ENCODE results near the gene ACOT4.
A peak's percentile ranks its signal among the peaks of the same experiment; 100 is the strongest.
"Not testable (repeated sequence)": the region's sequence is repeated elsewhere in the genome, so short reads cannot be mapped to it uniquely, and the experiment has no call there.

Gene ACOT4, protein sequence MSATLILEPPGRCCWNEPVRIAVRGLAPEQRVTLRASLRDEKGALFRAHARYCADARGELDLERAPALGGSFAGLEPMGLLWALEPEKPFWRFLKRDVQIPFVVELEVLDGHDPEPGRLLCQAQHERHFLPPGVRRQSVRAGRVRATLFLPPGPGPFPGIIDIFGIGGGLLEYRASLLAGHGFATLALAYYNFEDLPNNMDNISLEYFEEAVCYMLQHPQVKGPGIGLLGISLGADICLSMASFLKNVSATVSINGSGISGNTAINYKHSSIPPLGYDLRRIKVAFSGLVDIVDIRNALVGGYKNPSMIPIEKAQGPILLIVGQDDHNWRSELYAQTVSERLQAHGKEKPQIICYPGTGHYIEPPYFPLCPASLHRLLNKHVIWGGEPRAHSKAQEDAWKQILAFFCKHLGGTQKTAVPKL

DNA sequence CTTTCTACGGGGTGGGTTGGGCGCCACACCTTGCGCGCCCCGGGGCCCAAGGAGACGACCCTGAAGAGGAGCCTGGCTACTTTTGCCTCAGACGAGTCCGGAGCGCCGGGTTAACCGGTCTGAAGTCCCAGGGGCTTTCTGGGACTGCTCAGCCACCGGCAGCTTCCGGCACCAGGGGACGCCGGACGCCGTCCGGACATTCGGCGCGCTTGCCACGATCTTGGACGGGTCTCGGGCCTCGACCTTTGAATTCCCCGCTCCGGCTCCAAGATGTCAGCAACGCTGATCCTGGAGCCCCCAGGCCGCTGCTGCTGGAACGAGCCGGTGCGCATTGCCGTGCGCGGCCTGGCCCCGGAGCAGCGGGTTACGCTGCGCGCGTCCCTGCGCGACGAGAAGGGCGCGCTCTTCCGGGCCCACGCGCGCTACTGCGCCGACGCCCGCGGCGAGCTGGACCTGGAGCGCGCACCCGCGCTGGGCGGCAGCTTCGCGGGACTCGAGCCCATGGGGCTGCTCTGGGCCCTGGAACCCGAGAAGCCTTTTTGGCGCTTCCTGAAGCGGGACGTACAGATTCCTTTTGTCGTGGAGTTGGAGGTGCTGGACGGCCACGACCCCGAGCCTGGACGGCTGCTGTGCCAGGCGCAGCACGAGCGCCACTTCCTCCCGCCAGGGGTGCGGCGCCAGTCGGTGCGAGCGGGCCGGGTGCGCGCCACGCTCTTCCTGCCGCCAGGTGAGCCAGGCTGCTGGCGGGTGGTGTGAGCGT, at the start of gene ACOT4:
Gene ACOT4, plus strand, starts transcription at position 184 of the 760 bp plus-strand sequence. Its CDS starts 87 bp downstream, at position 271.
- peak within 1 kb of the TSS; percentile 41 for H3K27ac Mint-ChIP-seq (ENCODE audit: low read depth)
- peak within 1 kb of the TSS; percentile 78 for H3K4me3 Mint-ChIP-seq
- no peaks in the 10 kb centered on the region for H3K27me3 Mint-ChIP-seq
- peaks cover 3% of the 10 kb centered on the region for H3K36me3 Mint-ChIP-seq (ENCODE audit: insufficient read depth)
- peaks cover 5% of the 10 kb centered on the region for H3K4me1 Mint-ChIP-seq
- DNase-seq (ENCODE audit: low spot score in 2 of 2) = peak; percentile 51 to 53
- ATAC-seq (replicated peaks; ENCODE audit: extremely low read depth, poor library complexity, severe bottlenecking) = peak; percentile 87
- H3K9me3 Mint-ChIP-seq = no peaks in the 10 kb centered on the region

DNA sequence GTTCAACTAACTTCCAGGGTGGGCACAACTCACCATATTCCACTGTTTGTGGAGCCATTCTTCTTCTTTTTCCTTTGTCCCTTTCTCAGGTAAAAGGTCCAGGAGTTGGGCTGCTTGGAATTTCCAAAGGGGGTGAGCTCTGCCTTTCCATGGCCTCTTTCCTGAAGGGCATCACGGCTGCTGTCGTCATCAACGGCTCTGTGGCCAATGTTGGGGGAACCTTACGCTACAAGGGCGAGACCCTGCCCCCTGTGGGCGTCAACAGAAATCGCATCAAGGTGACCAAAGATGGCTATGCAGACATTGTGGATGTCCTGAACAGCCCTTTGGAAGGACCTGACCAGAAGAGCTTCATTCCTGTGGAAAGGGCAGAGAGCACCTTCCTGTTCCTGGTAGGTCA, 48.7 kb upstream of the ACOT4 start:
- not testable (repeated sequence) for H3K9me3 Mint-ChIP-seq; DNase-seq (ENCODE audit: low spot score in 2 of 2); H3K27me3 Mint-ChIP-seq; H3K27ac Mint-ChIP-seq (ENCODE audit: low read depth); H3K4me3 Mint-ChIP-seq; H3K36me3 Mint-ChIP-seq (ENCODE audit: insufficient read depth); ATAC-seq (replicated peaks; ENCODE audit: extremely low read depth, poor library complexity, severe bottlenecking); H3K4me1 Mint-ChIP-seq

DNA sequence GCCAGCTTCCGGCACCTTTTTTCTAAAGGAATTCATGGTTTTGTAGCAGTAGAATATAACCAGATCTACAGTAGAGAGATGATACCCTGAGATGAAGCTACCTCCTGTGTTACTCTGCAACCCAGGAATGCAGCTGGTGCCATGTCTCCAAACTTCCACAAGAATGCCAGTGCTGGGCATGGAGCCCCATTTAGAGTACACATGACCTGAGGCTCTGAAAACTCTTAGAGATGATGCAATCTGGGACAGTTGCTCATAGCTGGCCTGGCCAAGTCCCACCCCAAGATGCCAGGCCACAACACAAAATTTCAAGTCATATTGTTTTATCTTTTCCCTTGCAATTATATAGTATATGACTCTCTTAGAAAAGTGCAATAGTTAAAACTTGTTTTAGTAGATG, 46.3 kb upstream of the ACOT4 start:
- DNase-seq (ENCODE audit: low spot score in 2 of 2); H3K4me1 Mint-ChIP-seq; H3K36me3 Mint-ChIP-seq (ENCODE audit: insufficient read depth); H3K9me3 Mint-ChIP-seq; H3K27me3 Mint-ChIP-seq; H3K4me3 Mint-ChIP-seq; ATAC-seq (replicated peaks; ENCODE audit: extremely low read depth, poor library complexity, severe bottlenecking); H3K27ac Mint-ChIP-seq (ENCODE audit: low read depth): not testable (repeated sequence)

DNA sequence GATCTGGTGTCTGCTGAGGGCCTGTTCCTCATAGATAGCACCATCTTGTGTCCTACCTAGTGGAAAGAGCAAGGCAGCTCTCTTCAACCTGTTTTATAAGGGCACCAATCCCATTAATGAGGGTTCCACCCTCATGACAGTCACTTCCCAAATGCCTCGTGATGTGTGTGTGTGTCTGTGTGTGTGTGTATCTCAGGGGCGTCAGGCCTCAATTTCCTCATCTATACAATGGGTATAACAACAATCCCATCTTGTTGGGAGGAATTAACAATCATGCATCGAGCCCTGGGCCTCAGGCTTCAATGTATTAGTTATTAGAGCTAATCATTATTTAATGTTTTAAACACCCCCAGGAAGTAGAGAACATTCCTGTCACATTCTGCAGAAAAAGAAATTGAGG, 42.6 kb upstream of the ACOT4 start:
- H3K27me3 Mint-ChIP-seq; H3K36me3 Mint-ChIP-seq (ENCODE audit: insufficient read depth); H3K27ac Mint-ChIP-seq (ENCODE audit: low read depth); DNase-seq (ENCODE audit: low spot score in 2 of 2); H3K9me3 Mint-ChIP-seq; ATAC-seq (replicated peaks; ENCODE audit: extremely low read depth, poor library complexity, severe bottlenecking); H3K4me3 Mint-ChIP-seq; H3K4me1 Mint-ChIP-seq: not testable (repeated sequence)

DNA sequence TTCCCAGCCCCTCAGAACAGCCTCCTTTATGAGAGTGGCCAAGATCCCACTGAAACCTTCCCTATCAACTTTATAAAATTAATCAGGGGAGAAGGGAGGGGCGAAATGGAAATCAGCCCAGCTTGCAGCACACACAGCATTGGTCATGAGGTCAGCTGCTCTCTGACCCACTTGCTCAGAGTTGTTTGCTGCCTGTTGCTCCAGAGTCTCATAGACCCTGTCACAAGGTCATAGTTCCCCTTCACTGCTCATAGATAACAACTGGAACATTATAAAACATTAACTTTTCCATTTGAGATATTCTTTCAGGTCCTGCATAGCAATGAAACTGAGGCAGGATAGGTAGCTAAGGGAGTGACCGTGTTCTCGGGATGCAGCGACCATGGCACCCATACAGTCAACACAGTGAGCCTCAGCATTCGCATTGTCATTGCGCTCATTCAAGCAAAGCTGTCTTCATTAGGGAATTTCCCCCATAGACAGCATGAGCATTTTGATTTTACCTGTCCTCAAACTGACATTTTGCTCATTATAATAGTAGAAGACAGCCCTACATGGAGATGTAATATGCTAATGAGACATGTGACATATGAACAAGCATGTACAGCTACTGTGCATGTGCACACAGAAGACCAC, 41.7 kb upstream of the ACOT4 start:
- H3K36me3 Mint-ChIP-seq (ENCODE audit: insufficient read depth); H3K4me1 Mint-ChIP-seq; H3K9me3 Mint-ChIP-seq; H3K27ac Mint-ChIP-seq (ENCODE audit: low read depth); ATAC-seq (replicated peaks; ENCODE audit: extremely low read depth, poor library complexity, severe bottlenecking); DNase-seq (ENCODE audit: low spot score in 2 of 2); H3K4me3 Mint-ChIP-seq; H3K27me3 Mint-ChIP-seq: not testable (repeated sequence)

DNA sequence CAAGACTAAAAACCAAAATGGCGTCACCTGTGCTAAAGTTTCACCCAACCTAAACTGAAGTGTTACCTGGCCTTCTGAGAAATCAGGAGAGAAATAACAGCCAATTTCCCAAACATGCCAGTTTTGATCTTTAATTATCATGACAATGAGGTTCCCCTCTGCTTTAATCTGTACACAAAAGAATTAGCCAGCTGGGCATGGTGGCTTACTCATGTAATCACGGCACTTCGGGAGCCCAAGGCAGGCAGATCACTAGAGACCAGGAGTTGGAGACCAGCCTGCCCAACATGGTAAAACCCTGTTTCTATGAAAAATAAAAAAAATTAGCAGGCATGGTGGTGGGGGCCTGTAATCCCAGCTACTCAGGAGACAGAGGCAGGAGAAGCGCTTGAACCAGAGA, 37.8 kb upstream of the ACOT4 start:
- no peak overlapping the region for H3K27ac Mint-ChIP-seq (ENCODE audit: low read depth)
- H3K9me3 Mint-ChIP-seq = no peaks in the 10 kb centered on the region
- ATAC-seq (replicated peaks; ENCODE audit: extremely low read depth, poor library complexity, severe bottlenecking) (no peak), DNase-seq (ENCODE audit: low spot score in 2 of 2) (no peak)
- no peaks in the 10 kb centered on the region for H3K4me1 Mint-ChIP-seq
- no peak overlapping the region for H3K4me3 Mint-ChIP-seq
- H3K36me3 Mint-ChIP-seq (ENCODE audit: insufficient read depth) = no peaks in the 10 kb centered on the region
- no peaks in the 10 kb centered on the region for H3K27me3 Mint-ChIP-seq

DNA sequence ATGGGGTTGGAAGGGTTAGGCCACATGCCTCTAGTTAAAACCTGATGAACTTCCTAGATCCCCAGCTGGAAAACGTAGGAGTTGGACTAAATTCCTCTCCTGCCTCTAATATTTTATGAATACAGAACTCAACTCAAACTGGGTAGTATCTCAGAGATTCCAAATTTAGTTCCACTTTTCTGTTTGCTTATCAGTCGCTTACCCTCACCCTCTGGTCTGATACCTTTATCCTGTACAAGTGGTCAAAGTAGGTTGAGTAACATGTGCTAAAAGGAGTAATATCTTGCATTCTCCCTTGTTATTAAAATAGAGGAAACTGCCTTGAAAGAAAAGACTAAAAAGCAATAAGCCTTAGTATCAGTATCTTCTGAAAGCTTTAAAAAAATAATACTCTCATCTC, 34.5 kb upstream of the ACOT4 start:
- not testable (repeated sequence) for H3K27ac Mint-ChIP-seq (ENCODE audit: low read depth); H3K9me3 Mint-ChIP-seq; H3K4me3 Mint-ChIP-seq; ATAC-seq (replicated peaks; ENCODE audit: extremely low read depth, poor library complexity, severe bottlenecking); H3K36me3 Mint-ChIP-seq (ENCODE audit: insufficient read depth); DNase-seq (ENCODE audit: low spot score in 2 of 2); H3K27me3 Mint-ChIP-seq; H3K4me1 Mint-ChIP-seq

DNA sequence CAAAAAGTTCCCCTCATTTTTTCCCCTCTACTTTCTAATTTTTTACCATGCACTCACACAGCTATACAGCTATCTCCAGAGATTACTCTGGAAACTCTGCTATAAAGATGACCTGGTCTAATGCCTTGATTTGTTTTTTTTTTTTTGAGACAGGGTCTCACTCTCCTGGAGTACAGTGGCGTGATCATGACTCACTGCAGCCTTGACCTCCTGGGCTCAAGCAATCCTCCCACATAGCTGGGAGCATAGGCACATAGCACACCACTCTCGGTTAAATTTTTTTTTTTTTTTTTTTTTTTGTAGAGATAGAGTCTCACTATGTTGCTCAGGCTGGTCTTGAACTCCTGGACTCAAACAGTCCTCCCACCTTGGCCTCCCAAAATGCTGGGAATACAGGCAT, 33.4 kb upstream of the ACOT4 start:
- ATAC-seq (replicated peaks; ENCODE audit: extremely low read depth, poor library complexity, severe bottlenecking); H3K27me3 Mint-ChIP-seq; H3K4me3 Mint-ChIP-seq; H3K9me3 Mint-ChIP-seq; DNase-seq (ENCODE audit: low spot score in 2 of 2); H3K4me1 Mint-ChIP-seq; H3K36me3 Mint-ChIP-seq (ENCODE audit: insufficient read depth); H3K27ac Mint-ChIP-seq (ENCODE audit: low read depth): not testable (repeated sequence)

DNA sequence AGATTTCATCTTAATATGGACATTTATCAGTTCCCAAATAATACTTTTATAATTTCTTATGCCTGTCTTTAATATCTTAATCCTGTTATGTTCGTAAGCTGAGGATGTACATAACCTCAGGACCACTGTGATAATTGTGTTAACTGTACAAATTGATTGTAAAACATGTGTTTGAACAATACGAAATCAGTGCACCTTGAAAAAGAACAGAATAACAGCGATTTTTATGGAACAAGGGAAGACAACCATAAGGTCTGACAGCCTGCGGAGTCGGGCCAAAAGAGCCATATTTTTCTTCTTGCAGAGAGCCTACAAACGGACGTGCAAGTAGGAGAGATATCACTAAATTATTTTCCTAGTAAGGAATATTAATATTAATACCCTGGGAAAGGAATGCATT, 29.4 kb upstream of the ACOT4 start:
- H3K9me3 Mint-ChIP-seq; H3K4me3 Mint-ChIP-seq; H3K27ac Mint-ChIP-seq (ENCODE audit: low read depth); H3K27me3 Mint-ChIP-seq; H3K36me3 Mint-ChIP-seq (ENCODE audit: insufficient read depth); ATAC-seq (replicated peaks; ENCODE audit: extremely low read depth, poor library complexity, severe bottlenecking); DNase-seq (ENCODE audit: low spot score in 2 of 2): not testable (repeated sequence)
- H3K4me1 Mint-ChIP-seq = peaks cover 14% of the 10 kb centered on the region

DNA sequence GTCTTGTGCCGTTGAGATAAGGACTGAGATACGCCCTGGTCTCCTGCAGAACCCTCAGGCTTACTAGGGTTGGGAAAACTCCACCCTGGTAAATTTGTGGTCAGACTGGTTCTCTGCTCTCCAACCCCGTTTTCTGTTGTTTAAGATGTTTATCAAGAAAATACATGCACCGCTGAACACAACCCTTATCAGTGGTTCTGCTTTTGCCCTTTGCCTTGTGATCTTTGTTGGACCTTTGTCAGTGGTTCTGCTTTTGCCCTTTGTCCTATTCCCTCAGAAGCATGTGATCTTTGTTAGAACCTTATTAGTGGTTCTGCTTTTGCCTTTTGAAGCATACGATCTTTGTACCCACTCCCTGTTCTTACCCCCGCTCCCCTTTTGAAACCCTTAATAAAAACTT, 29.0 kb upstream of the ACOT4 start:
- H3K27ac Mint-ChIP-seq (ENCODE audit: low read depth); DNase-seq (ENCODE audit: low spot score in 2 of 2); H3K27me3 Mint-ChIP-seq; ATAC-seq (replicated peaks; ENCODE audit: extremely low read depth, poor library complexity, severe bottlenecking); H3K36me3 Mint-ChIP-seq (ENCODE audit: insufficient read depth); H3K4me3 Mint-ChIP-seq; H3K9me3 Mint-ChIP-seq: not testable (repeated sequence)
- H3K4me1 Mint-ChIP-seq = peaks cover 19% of the 10 kb centered on the region

DNA sequence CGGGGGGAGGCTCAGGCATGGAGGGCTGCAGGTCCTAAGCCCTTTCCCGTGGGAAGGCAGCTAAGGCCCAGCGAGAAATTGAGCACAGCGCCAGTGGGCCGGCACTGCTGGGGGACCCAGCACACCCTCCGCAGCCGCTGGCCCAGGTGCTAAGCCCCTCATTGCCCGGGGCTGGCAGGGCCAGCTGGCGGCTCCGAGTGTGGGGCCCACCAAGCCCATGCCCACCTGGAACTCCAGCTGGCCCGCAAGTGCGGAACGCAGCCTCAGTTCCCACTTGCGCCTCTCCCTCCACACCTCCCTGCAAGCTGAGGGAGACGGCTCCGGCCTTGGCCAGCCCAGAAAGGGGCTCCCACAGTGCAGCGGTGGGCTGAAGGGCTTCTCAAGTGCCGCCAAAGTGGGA, 25.2 kb upstream of the ACOT4 start:
- H3K27me3 Mint-ChIP-seq; ATAC-seq (replicated peaks; ENCODE audit: extremely low read depth, poor library complexity, severe bottlenecking); H3K9me3 Mint-ChIP-seq; DNase-seq (ENCODE audit: low spot score in 2 of 2); H3K27ac Mint-ChIP-seq (ENCODE audit: low read depth); H3K4me3 Mint-ChIP-seq: not testable (repeated sequence)
- Mint-ChIP-seq H3K4me1 (peaks cover 38% of the 10 kb centered on the region), H3K36me3 (ENCODE audit: insufficient read depth) (peaks cover 20% of the 10 kb centered on the region)

DNA sequence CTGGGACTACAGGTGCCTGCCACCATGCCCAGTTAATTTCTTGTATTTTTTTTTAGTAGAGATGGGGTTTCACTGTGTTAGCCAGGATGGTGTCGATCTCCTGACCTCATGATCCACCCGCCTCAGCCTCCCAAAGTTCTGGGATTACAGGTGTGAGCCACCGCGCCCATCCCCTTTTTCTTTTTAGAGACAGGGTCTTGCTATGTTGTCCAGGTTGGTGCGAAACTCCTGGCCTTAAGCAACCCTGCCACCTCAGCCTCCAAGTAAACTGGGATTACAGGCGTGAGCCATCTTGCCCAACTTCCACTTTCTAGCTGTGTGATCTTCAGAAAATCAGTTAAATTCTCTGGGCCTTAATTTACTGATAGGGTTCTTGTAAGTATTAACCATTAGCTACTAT, 24.7 kb upstream of the ACOT4 start:
- Mint-ChIP-seq H3K4me1 (peaks cover 38% of the 10 kb centered on the region), H3K36me3 (ENCODE audit: insufficient read depth) (peaks cover 20% of the 10 kb centered on the region), H3K4me3 (peak overlapping the region; percentile 11)
- not testable (repeated sequence) for H3K27ac Mint-ChIP-seq (ENCODE audit: low read depth); H3K27me3 Mint-ChIP-seq; H3K9me3 Mint-ChIP-seq; DNase-seq (ENCODE audit: low spot score in 2 of 2); ATAC-seq (replicated peaks; ENCODE audit: extremely low read depth, poor library complexity, severe bottlenecking)
